T-helper 2 cell treated with Interferon-gamma antibody and Interleukin-4, amounts not matched to agents 5 μg/mL and 100 μg/mL, for 36 hours (primary cell): ENCODE data around the gene ANAPC4.

Experiments used
- DNase-seq: peaks from one replicate; pipeline ENCODE4 v3.0.0; 2021; ENCODE audit warnings: low spot score
- H3K27ac Mint-ChIP-seq: one replicate; pipeline ENCODE4 v1.8.0; 2021; ENCODE audit warnings: mild to moderate bottlenecking, mixed read lengths
- H3K27me3 Mint-ChIP-seq: one replicate; pipeline ENCODE4 v1.8.0; 2021; ENCODE audit warnings: low read depth, mixed read lengths
- H3K36me3 Mint-ChIP-seq: one replicate; pipeline ENCODE4 v1.8.0; 2021; ENCODE audit warnings: low read depth, mixed read lengths
- H3K4me1 Mint-ChIP-seq: one replicate; pipeline ENCODE4 v1.8.0; 2021; ENCODE audit warnings: low read depth, mixed read lengths
- H3K4me3 Mint-ChIP-seq: one replicate; pipeline ENCODE4 v1.8.0; 2022; ENCODE audit warnings: mild to moderate bottlenecking, moderate library complexity, mixed read lengths
- H3K9me3 Mint-ChIP-seq: one replicate; pipeline ENCODE4 v1.8.0; 2021; ENCODE audit warnings: mixed read lengths

ANAPC4 gene

GRCh38 chr4:25401066-25401465, 24.0 kb downstream of the ANAPC4 start:
- H3K36me3 Mint-ChIP-seq, result peaks cover 69% of the 10 kb centered on the region
- no peaks in the 10 kb centered on the region for H3K4me1 Mint-ChIP-seq
- no peak overlapping the region for H3K4me3 Mint-ChIP-seq
- DNase-seq, result no peak
- H3K9me3 Mint-ChIP-seq, result peaks cover 10% of the 10 kb centered on the region
- no peak overlapping the region for H3K27ac Mint-ChIP-seq
- no peaks in the 10 kb centered on the region for H3K27me3 Mint-ChIP-seq

GRCh38 chr4:25402521-25402920, 25.5 kb downstream of the ANAPC4 start:
- Mint-ChIP-seq H3K27ac (no peak overlapping the region), H3K36me3 (peaks cover 61% of the 10 kb centered on the region), H3K4me1 (no peaks in the 10 kb centered on the region), H3K27me3 (no peaks in the 10 kb centered on the region), H3K9me3 (no peaks in the 10 kb centered on the region), H3K4me3 (no peak overlapping the region)
- DNase-seq, result no peak

GRCh38 chr4:25403699-25404098, 26.6 kb downstream of the ANAPC4 start:
- Mint-ChIP-seq H3K9me3 (no peaks in the 10 kb centered on the region), H3K36me3 (peaks cover 58% of the 10 kb centered on the region), H3K4me1 (no peaks in the 10 kb centered on the region), H3K27me3 (no peaks in the 10 kb centered on the region), H3K27ac (no peak overlapping the region), H3K4me3 (no peak overlapping the region)
- DNase-seq, result no peak

GRCh38 chr4:25405453-25405852, 28.4 kb downstream of the ANAPC4 start:
- no peak for DNase-seq
- H3K9me3 Mint-ChIP-seq, result no peaks in the 10 kb centered on the region
- H3K27ac Mint-ChIP-seq, result no peak overlapping the region
- peaks cover 55% of the 10 kb centered on the region for H3K36me3 Mint-ChIP-seq
- H3K4me3 Mint-ChIP-seq, result no peak overlapping the region
- no peaks in the 10 kb centered on the region for H3K4me1 Mint-ChIP-seq
- H3K27me3 Mint-ChIP-seq, result no peaks in the 10 kb centered on the region

- H3K9me3 Mint-ChIP-seq, result no peaks in the 10 kb centered on the region
- H3K27me3 Mint-ChIP-seq, result no peaks in the 10 kb centered on the region
- H3K27ac Mint-ChIP-seq, result no peak overlapping the region
- H3K36me3 Mint-ChIP-seq, result peaks cover 57% of the 10 kb centered on the region
- no peak overlapping the region for H3K4me3 Mint-ChIP-seq
- H3K4me1 Mint-ChIP-seq, result no peaks in the 10 kb centered on the region
- no peak for DNase-seq
These were observed 29.1 kb downstream of the ANAPC4 start for GRCh38 chr4:25406081-25406692.

- Mint-ChIP-seq H3K36me3 (peaks cover 55% of the 10 kb centered on the region), H3K4me1 (no peaks in the 10 kb centered on the region)
- no peak for DNase-seq
These were observed 33.9 kb downstream of the ANAPC4 start for GRCh38 chr4:25410820-25411529.

GRCh38 chr4:25413261-25413660, 36.2 kb downstream of the ANAPC4 start:
- no peaks in the 10 kb centered on the region for H3K27me3 Mint-ChIP-seq
- no peak overlapping the region for H3K27ac Mint-ChIP-seq
- no peak overlapping the region for H3K4me3 Mint-ChIP-seq
- no peak for DNase-seq
- no peaks in the 10 kb centered on the region for H3K4me1 Mint-ChIP-seq
- peaks cover 56% of the 10 kb centered on the region for H3K36me3 Mint-ChIP-seq
- H3K9me3 Mint-ChIP-seq, result no peaks in the 10 kb centered on the region

More at GRCh38 chr4:25410820-25411529, 33.9 kb downstream of the ANAPC4 start:
- H3K27ac Mint-ChIP-seq, result no peak overlapping the region
- no peak overlapping the region for H3K4me3 Mint-ChIP-seq
- no peaks in the 10 kb centered on the region for H3K27me3 Mint-ChIP-seq
- no peaks in the 10 kb centered on the region for H3K9me3 Mint-ChIP-seq

- Mint-ChIP-seq H3K36me3 (peaks cover 47% of the 10 kb centered on the region), H3K27ac (no peak overlapping the region), H3K9me3 (no peaks in the 10 kb centered on the region), H3K4me1 (peaks cover under 1% of the 10 kb centered on the region), H3K27me3 (no peaks in the 10 kb centered on the region), H3K4me3 (no peak overlapping the region)
- no peak for DNase-seq
These were observed 40.0 kb downstream of the ANAPC4 start for GRCh38 chr4:25417014-25417413.

GRCh38 chr4:25420931-25421330, 43.9 kb downstream of the ANAPC4 start:
- Mint-ChIP-seq H3K27ac (no peak overlapping the region), H3K4me3 (no peak overlapping the region), H3K9me3 (no peaks in the 10 kb centered on the region), H3K36me3 (peaks cover 27% of the 10 kb centered on the region), H3K27me3 (no peaks in the 10 kb centered on the region), H3K4me1 (peaks cover 4% of the 10 kb centered on the region)
- DNase-seq, result no peak

- Mint-ChIP-seq H3K36me3 (peaks cover 20% of the 10 kb centered on the region), H3K4me1 (peaks cover 4% of the 10 kb centered on the region), H3K9me3 (no peaks in the 10 kb centered on the region), H3K27ac (no peak overlapping the region), H3K27me3 (no peaks in the 10 kb centered on the region), H3K4me3 (no peak overlapping the region)
- DNase-seq, result no peak
These were observed 44.9 kb downstream of the ANAPC4 start for GRCh38 chr4:25421816-25422525.

- H3K4me1 Mint-ChIP-seq, result peaks cover 4% of the 10 kb centered on the region
- no peaks in the 10 kb centered on the region for H3K9me3 Mint-ChIP-seq
- peaks cover 13% of the 10 kb centered on the region for H3K36me3 Mint-ChIP-seq
- no peak overlapping the region for H3K27ac Mint-ChIP-seq
- H3K4me3 Mint-ChIP-seq, result no peak overlapping the region
- no peak for DNase-seq
- no peaks in the 10 kb centered on the region for H3K27me3 Mint-ChIP-seq
These were observed 46.5 kb downstream of the ANAPC4 start for GRCh38 chr4:25423548-25423947.

- Mint-ChIP-seq H3K27ac (no peak overlapping the region), H3K27me3 (no peaks in the 10 kb centered on the region), H3K4me1 (peaks cover 4% of the 10 kb centered on the region), H3K9me3 (no peaks in the 10 kb centered on the region), H3K4me3 (no peak overlapping the region), H3K36me3 (peaks cover 5% of the 10 kb centered on the region)
- DNase-seq, result no peak
These were observed 47.6 kb downstream of the ANAPC4 start for GRCh38 chr4:25424539-25425228.

GRCh38 chr4:25425361-25425760, 48.3 kb downstream of the ANAPC4 start:
- DNase-seq, result no peak
- no peaks in the 10 kb centered on the region for H3K9me3 Mint-ChIP-seq

GRCh38 chr4:25427871-25428270, 50.8 kb downstream of the ANAPC4 start:
- Mint-ChIP-seq H3K27ac (no peak overlapping the region), H3K36me3 (no peaks in the 10 kb centered on the region), H3K9me3 (no peaks in the 10 kb centered on the region), H3K27me3 (no peaks in the 10 kb centered on the region), H3K4me3 (no peak overlapping the region), H3K4me1 (no peaks in the 10 kb centered on the region)
- DNase-seq, result no peak

More at GRCh38 chr4:25425361-25425760, 48.3 kb downstream of the ANAPC4 start:
- Mint-ChIP-seq H3K4me3 (no peak overlapping the region), H3K27ac (no peak overlapping the region), H3K4me1 (peaks cover 4% of the 10 kb centered on the region), H3K36me3 (peaks cover under 1% of the 10 kb centered on the region), H3K27me3 (no peaks in the 10 kb centered on the region)
